ENCODE data around the gene NDUFS3.
"Not testable (repeated sequence)": the region's sequence is repeated elsewhere in the genome, so short reads cannot be mapped to it uniquely, and the experiment has no call there.

Gene NDUFS3

DNA sequence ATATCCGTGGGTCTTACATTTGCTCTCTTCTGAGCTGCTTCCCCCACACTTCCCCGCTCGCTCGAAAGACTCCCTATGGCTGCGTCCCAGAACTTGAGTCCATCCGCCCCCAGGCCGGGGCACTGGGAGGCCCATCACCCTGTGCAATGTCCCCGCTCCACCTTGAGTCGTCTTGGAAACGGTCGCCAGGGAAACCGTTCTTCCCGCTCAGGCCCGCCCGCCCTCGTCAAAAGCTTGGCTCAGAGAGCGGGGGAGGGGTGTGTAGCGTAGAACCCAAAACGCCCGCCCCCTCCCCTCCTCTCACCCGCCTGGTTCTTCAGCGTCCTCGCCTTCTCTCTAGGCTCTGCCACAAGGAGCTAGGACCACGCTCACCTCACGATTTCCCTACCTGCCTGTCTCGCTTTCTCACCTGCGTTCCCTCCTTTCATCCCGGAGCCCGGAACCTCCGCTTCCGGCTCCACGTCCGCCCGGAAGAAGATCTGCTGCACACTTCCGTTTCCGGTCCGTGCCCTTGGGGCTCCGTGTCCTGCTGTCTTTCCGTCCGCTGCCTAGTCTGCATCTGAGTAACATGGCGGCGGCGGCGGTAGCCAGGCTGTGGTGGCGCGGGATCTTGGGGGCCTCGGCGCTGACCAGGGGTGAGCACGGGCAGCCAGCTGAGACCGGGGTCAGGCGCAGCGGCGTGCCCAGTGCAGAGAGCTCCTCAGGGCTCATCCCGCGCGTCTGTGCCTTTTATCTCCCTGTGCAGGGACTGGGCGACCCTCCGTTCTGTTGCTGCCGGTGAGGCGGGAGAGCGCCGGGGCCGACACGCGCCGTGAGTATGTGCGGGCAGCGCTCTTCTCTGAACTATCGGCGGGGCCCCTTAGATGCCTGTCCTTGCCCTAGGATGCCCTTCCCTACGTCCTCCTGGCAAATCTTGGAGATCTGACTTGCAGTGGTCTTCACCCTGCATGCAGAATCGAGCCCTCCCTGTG lies at the start of gene NDUFS3, which contains the start of gene KBTBD4:
NDUFS3 (plus strand) TSS at position 551 of the 971 bp plus-strand sequence; CDS start at position 569, 18 bp downstream.
KBTBD4 (minus strand) TSS at position 447 of the 971 bp plus-strand sequence; CDS start at position 428, 19 bp downstream.
- DNase-seq (ENCODE audit: low read depth in 1 of 2, low spot score in 1 of 2), result peak; percentile 83 to 84

DNA sequence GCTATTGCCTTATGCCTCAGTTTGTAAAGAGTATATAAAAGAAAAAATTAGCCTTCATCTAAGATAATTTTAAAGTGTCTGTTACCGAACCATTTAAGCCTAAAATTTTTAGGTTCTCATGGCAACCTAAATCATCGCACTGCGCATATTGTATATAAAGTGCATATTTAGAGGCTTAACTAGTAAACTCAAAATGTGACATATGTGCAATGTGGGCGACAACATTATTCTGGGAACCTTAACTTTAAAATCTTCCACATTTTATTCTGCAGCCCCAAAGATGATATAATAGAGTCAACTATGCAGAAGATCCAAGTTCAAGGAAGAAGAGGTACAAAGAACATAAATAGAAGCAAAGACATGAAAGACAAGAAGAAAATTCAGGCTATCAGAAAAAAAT lies 48.9 kb upstream of the NDUFS3 start:
- no peak for DNase-seq (ENCODE audit: low read depth in 1 of 2, low spot score in 1 of 2)

DNA sequence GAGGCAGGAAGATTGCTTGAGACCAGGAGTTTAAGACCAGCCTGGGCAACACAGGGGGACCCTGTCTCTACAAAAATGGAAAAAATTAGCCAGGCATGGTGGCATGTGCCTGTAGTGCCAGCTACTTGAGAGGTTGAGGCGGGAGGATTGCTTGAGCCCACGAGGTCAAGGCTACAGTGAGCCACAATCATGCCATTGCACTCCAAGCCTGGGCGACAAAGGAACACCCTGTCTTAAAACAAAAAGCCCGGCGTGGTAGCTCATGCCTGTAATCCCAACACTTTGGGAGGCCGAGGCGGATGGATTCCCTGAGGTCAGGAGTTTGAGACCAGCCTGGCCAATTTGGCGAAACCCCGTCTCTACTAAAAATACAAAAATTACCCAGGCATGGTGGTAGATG lies 48.2 kb upstream of the NDUFS3 start:
- DNase-seq (ENCODE audit: low read depth in 1 of 2, low spot score in 1 of 2), result not testable (repeated sequence)

DNA sequence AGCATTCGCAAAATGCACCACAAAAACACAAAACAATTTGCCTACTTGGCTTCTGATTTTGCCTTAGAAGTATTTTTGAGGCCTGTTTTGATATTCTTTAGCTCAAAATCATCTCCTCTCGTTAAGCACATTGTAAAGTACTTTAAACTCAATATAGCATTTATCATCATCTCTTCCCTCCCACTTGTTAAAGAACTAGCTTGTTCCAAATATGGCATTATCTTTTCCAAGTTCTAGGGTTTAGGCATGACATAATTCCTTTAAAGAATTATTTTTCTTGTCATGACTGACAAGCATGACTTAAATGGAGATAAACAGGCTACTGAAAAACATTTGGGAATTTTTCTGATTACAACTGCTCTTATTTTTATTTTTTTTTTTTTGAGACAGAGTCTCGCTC lies 47.2 kb upstream of the NDUFS3 start:
- no peak for DNase-seq (ENCODE audit: low read depth in 1 of 2, low spot score in 1 of 2)

GRCh38 chr11:47532597-47533213 lies 46.2 kb upstream of the NDUFS3 start:
- DNase-seq (ENCODE audit: low read depth in 1 of 2, low spot score in 1 of 2), result no peak

GRCh38 chr11:47533690-47534151 lies 45.2 kb upstream of the NDUFS3 start:
- DNase-seq (ENCODE audit: low read depth in 1 of 2, low spot score in 1 of 2), result no peak

- no peak for DNase-seq (ENCODE audit: low read depth in 1 of 2, low spot score in 1 of 2)
These were observed 44.1 kb upstream of the NDUFS3 start for GRCh38 chr11:47534704-47535251.

GRCh38 chr11:47536915-47537314 lies 42.0 kb upstream of the NDUFS3 start:
- no peak for DNase-seq (ENCODE audit: low read depth in 1 of 2, low spot score in 1 of 2)

DNA sequence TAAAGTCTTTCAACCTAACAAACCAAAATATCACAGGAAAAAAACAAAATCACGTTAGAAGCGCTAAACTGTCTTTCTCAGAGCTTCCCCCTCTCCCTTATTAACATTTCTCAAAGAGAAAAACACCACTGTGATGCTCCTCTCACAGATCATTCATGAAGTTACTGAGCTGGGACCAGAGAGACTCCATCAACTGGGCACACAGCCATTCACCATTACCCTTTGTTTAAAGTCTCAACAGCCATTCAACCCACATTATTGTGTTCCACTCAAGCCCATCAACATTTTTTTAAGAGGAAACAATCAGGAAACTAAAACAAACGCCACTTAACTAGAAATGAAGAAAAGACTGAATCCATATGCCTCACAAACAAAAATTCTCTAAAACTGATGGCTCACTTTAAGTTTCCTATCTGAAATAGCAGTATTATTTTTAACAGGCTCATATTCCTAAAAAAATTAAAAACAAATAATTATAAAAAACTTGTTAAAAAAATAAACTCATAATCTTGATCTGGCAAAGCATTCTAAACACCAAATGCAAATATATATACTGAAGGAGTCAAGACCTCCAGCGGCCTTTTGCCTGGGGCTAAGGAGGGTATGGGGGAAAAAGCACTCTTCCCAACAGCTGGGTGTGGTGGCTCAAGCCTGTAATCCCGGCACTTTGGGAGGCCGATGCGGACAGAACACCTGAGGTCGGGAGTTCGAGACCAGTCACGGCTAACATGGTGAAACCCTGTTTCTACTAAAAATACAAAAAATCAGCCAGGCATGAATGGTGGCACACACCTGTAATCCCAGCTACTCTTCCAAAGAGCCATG lies 39.9 kb upstream of the NDUFS3 start:
- no peak for DNase-seq (ENCODE audit: low read depth in 1 of 2, low spot score in 1 of 2)

- DNase-seq (ENCODE audit: low read depth in 1 of 2, low spot score in 1 of 2), result no peak
These were observed 39.2 kb upstream of the NDUFS3 start for GRCh38 chr11:47539681-47540039.

DNA sequence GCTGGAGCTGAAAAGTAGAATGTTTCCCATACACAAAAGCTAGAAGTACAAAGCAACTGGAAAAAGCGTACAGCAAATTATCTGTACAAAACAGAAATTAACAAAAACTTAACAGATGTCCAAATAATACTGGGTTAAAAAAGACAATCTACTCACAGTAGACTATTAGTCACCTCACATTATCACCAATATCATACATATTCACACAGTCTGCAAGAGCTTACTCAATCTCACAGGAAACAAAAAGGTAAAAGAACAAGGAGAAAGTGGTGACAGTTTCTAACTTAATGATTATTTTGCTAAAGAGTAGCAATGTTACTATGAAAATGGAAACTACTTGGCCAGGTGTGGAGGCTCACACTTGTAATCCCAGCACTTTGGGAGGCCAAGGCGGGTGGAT lies 37.8 kb upstream of the NDUFS3 start:
- DNase-seq (ENCODE audit: low read depth in 1 of 2, low spot score in 1 of 2), result no peak

- no peak for DNase-seq (ENCODE audit: low read depth in 1 of 2, low spot score in 1 of 2)
These were observed 33.6 kb upstream of the NDUFS3 start for GRCh38 chr11:47545298-47545697.

DNA sequence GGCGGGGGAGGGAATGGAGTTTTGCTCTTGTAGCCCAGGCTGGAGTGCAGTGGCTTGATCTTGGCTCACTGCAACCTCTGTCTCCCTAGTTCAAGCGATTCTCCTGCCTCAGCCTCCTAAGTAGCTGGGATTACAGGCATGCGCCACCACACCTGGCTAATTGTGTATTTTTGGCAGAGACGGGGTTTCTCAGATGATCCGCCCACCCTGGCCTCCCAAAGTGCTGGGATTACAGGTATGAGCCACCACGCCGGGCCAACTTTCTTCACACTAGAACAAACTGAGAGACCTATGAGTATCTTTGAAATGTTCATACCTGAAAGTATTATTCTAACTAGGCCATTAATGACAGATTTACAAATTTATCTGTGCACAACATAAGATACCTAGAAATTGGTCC lies 32.6 kb upstream of the NDUFS3 start:
- DNase-seq (ENCODE audit: low read depth in 1 of 2, low spot score in 1 of 2), result not testable (repeated sequence)

- no peak for DNase-seq (ENCODE audit: low read depth in 1 of 2, low spot score in 1 of 2)
These were observed 28.4 kb upstream of the NDUFS3 start for GRCh38 chr11:47550288-47551047.

DNA sequence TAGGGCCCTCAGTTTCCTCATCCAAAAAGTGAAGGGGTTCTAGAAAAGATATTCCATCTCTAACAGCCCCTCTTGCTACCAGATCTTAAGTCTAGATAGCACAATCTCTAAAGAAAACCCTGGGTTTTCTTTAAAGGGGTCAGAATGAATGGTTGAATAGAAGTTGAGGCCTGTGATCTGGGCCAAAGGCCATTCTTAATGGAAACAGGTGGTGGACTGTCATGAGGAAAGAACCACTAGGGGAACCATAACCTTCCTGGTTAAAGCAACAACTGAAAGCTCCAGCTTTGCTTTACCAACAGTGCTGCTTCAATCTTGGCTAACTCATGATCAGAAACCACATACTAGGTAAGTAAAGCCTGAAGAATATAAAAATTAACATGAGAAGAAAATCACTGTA lies 27.8 kb upstream of the NDUFS3 start:
- DNase-seq (ENCODE audit: low read depth in 1 of 2, low spot score in 1 of 2), result no peak

DNA sequence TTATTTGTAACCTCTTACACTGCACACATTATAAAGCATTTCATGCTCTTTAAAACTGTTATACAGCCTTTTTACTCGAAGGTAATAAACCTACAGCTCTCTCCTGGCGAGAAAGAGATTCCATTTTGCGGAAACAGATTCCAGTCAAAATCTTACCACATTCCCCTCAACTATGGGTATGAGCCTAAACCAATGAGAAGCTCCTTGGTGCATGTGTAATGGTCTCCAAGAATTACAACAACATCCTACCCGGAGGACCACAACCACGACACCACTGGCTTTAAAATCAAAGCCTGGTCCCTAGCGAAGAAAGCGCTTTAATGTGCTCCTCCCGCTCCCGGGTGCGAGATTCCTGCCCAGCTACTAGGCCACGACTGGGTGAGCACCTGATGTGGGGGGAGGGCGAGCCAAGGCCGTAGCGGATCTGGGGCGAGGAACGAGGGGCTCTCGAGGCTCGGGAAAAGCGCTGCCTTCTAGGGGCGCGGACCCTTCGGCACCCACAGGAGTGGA lies 26.8 kb upstream of the NDUFS3 start:
- peak in 1 of 2 donors; percentile 6 for DNase-seq (ENCODE audit: low read depth in 1 of 2, low spot score in 1 of 2)

DNA sequence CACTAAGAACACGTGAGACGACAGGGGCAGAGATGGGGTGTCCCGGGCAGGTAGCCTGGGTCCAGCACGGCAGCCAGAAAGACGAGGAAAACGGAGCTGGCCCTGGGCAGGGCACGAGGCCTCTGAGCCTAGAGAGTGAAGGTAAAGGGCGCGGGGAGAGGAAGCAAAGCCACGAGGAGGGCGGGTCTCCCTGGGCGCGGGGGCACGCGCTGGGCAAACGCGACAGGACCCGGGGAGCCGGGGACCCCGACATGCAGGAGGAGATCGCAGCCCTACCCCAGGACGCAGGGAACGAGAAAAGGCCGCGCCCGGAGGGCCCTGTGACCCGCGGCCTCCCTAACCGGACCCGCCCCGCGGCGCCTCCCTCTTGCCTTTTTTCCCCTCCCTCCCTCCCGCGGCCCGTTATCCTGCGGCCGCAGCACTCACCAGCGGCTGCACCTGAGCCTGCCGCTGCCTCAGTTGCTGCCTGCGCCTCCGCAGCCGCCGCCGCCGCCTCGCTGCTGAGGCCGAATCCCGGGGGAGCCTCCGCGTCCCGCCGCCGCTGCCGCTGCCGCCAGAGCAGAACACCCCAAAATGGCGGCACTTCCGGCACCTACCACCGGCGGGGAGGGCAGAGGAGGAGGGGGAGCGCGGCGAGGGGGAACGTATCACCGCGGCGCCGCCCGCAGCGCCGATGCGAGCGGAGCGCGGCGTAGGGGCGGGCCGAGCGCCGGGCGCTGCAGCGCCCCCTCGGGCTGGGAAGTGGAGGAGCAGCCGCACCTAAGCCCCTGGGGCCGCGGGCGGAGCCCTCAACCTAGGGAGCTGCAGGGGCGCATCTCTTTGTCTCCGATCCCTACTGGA lies 26.1 kb upstream of the NDUFS3 start, which contains the start of gene CELF1:
CELF1 (minus strand) TSS at position 567 of the 840 bp plus-strand sequence. CDS start 53,609 bp downstream, outside the sequence.
- DNase-seq (ENCODE audit: low read depth in 1 of 2, low spot score in 1 of 2), result peak; percentile 84 to 91

DNA sequence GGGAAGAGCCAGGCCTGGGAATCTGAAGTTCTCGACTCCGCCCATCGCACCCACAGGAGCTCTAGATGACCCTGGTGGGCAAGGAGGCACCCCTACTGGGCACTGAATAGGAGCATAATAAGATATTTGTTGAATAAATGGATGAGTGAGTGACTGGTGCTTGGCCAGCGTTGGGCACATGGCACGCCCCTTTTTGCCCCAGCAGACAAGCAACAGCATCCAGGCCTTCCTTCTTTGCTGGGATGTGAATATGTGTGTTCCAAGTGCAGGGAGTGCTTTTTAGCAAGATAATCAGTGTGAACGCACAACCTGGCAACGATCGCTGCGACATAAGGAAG lies 25.5 kb upstream of the NDUFS3 start:
- DNase-seq (ENCODE audit: low read depth in 1 of 2, low spot score in 1 of 2), result no peak

GRCh38 chr11:47557004-47557403 lies 21.9 kb upstream of the NDUFS3 start:
- not testable (repeated sequence) for DNase-seq (ENCODE audit: low read depth in 1 of 2, low spot score in 1 of 2)

Measured in activated T-helper 1 cell treated with anti-CD3 and anti-CD28 coated beads, Interleukin-2, amount 50 U/mL, for 16 hours (primary cell).